CD4-positive, alpha-beta T cell treated with Interleukin-17A for 4 hours (primary cell): Measurements from ENCODE around the gene DACH1.
"Not testable (repeated sequence)": the region's sequence is repeated elsewhere in the genome, so short reads cannot be mapped to it uniquely, and the experiment has no call there.

ENCODE experiments used
- DNase-seq: peaks from one replicate; pipeline ENCODE4 v3.0.0-alpha.2; 2020; ENCODE audit warnings: mixed read lengths

Gene DACH1

GRCh38 chr13:71865874-71866334 is 1.1 kb downstream of the DACH1 start:
- no peak for DNase-seq

GRCh38 chr13:71864986-71865873 is 1.8 kb downstream of the DACH1 start:
- DNase-seq: peak; percentile 18

- peak; percentile 43 for DNase-seq
These were observed 2.7 kb downstream of the DACH1 start for GRCh38 chr13:71864094-71864985.

- no peak for DNase-seq
These were observed 3.6 kb downstream of the DACH1 start for GRCh38 chr13:71863254-71863865.

GRCh38 chr13:71862459-71862943 is 4.5 kb downstream of the DACH1 start:
- no peak for DNase-seq

- no peak for DNase-seq
These were observed 5.1 kb downstream of the DACH1 start for GRCh38 chr13:71861769-71862458.

- no peak for DNase-seq
These were observed 6.4 kb downstream of the DACH1 start for GRCh38 chr13:71860547-71861138.

GRCh38 chr13:71858647-71859046 is 8.4 kb downstream of the DACH1 start:
- no peak for DNase-seq

- no peak for DNase-seq
These were observed 10.4 kb downstream of the DACH1 start for GRCh38 chr13:71856548-71857043.

GRCh38 chr13:71854401-71854800 is 12.6 kb downstream of the DACH1 start:
- no peak for DNase-seq

- no peak for DNase-seq
These were observed 13.3 kb downstream of the DACH1 start for GRCh38 chr13:71853725-71854124.

- no peak for DNase-seq
These were observed 14.3 kb downstream of the DACH1 start for GRCh38 chr13:71852736-71853135.

GRCh38 chr13:71851498-71852409 is 15.2 kb downstream of the DACH1 start:
- no peak for DNase-seq

GRCh38 chr13:71842003-71842402 is 25.0 kb downstream of the DACH1 start:
- no peak for DNase-seq

- no peak for DNase-seq
These were observed 28.2 kb downstream of the DACH1 start for GRCh38 chr13:71838842-71839241.

GRCh38 chr13:71837582-71837981 is 29.4 kb downstream of the DACH1 start:
- DNase-seq: not testable (repeated sequence)

- no peak for DNase-seq
These were observed 35.3 kb downstream of the DACH1 start for GRCh38 chr13:71831716-71832115.

GRCh38 chr13:71830736-71831135 is 36.3 kb downstream of the DACH1 start:
- DNase-seq: no peak

GRCh38 chr13:71830323-71830722 is 36.7 kb downstream of the DACH1 start:
- no peak for DNase-seq

- no peak for DNase-seq
These were observed 37.5 kb downstream of the DACH1 start for GRCh38 chr13:71829547-71829946.

- no peak for DNase-seq
These were observed 38.4 kb downstream of the DACH1 start for GRCh38 chr13:71828564-71828963.
